Dendritic cell treated with granulocyte-macrophage colony-stimulating factor and Interleukin-4, amounts not matched to agents 40 ng/mL and 50 ng/mL, for 4 days (primary cell): ENCODE results near the gene XRCC4.
"Not testable (repeated sequence)": the region's sequence is repeated elsewhere in the genome, so short reads cannot be mapped to it uniquely, and the experiment has no call there.

Experiments
- H3K27ac Mint-ChIP-seq: one replicate; pipeline ENCODE4 v1.8.0; 2022; ENCODE audit warnings: mild to moderate bottlenecking, mixed read lengths
- H3K27me3 Mint-ChIP-seq: one replicate; pipeline ENCODE4 v1.8.0; 2022; ENCODE audit warnings: mild to moderate bottlenecking, mixed read lengths
- H3K36me3 Mint-ChIP-seq: one replicate; pipeline ENCODE4 v1.8.0; 2022; ENCODE audit warnings: low read depth, mixed read lengths
- H3K4me1 Mint-ChIP-seq: one replicate; pipeline ENCODE4 v1.8.0; 2022; ENCODE audit warnings: low read depth, mixed read lengths
- H3K4me3 Mint-ChIP-seq: one replicate; pipeline ENCODE4 v1.8.0; 2022; ENCODE audit warnings: mild to moderate bottlenecking, moderate library complexity, mixed read lengths
- H3K9me3 Mint-ChIP-seq: one replicate; pipeline ENCODE4 v1.8.0; 2022; ENCODE audit warnings: mixed read lengths
- intact Hi-C: fragments of 100-400 bp; cut with micrococcal nuclease; formaldehyde crosslinking; loops from one replicate; pipeline ENCODE4 v1.15.0; 2022

The XRCC4 gene

GRCh38 chr5:83256091-83256780 lies 178.9 kb downstream of the XRCC4 start:
- Mint-ChIP-seq H3K27ac (no peak overlapping the region), H3K36me3 (peaks cover 9% of the 10 kb centered on the region), H3K4me3 (no peak overlapping the region), H3K27me3 (no peaks in the 10 kb centered on the region), H3K9me3 (no peaks in the 10 kb centered on the region), H3K4me1 (peaks cover 8% of the 10 kb centered on the region)
- intact Hi-C loops, result no loop called here

DNA sequence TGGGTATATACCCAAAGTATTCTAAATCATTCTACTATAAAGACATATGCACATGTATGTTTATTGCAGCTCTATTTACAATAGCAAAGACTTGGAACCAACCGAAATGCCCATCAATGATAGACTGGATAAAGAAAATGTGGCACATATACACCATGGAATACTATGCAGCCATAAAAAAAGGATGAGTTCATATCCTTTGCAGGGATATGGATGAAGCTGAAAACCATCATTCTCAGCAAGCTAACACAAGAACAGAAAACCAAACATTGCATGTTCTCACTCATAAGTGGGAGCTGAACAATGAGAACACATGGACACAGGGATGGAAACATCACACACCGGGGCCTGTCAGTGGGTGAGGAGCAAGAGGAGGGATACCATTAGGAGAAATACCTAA lies 180.3 kb downstream of the XRCC4 start:
- H3K36me3 Mint-ChIP-seq, H3K27me3 Mint-ChIP-seq, H3K4me1 Mint-ChIP-seq, H3K9me3 Mint-ChIP-seq, H3K4me3 Mint-ChIP-seq, intact Hi-C loops, H3K27ac Mint-ChIP-seq: not testable (repeated sequence)

GRCh38 chr5:83265318-83265717 lies 188.0 kb downstream of the XRCC4 start:
- Mint-ChIP-seq H3K4me1 (peaks cover 4% of the 10 kb centered on the region), H3K9me3 (no peaks in the 10 kb centered on the region), H3K4me3 (no peak overlapping the region), H3K27me3 (no peaks in the 10 kb centered on the region), H3K36me3 (no peaks in the 10 kb centered on the region), H3K27ac (no peak overlapping the region)
- intact Hi-C loops, result no loop called here

GRCh38 chr5:83270311-83270710 lies 193.0 kb downstream of the XRCC4 start:
- Mint-ChIP-seq H3K4me3 (no peak overlapping the region), H3K27ac (peak overlapping the region; percentile 1), H3K36me3 (peaks cover 6% of the 10 kb centered on the region), H3K4me1 (peaks cover 16% of the 10 kb centered on the region), H3K9me3 (peaks cover 26% of the 10 kb centered on the region), H3K27me3 (no peaks in the 10 kb centered on the region)
- intact Hi-C loops, result no loop called here

- intact Hi-C loops, result no loop called here
- H3K27me3 Mint-ChIP-seq, result no peaks in the 10 kb centered on the region
Measured at GRCh38 chr5:83277154-83277553, 199.8 kb downstream of the XRCC4 start.

GRCh38 chr5:83277953-83278352 lies 200.6 kb downstream of the XRCC4 start:
- Mint-ChIP-seq H3K4me3 (no peak overlapping the region), H3K9me3 (peaks cover 27% of the 10 kb centered on the region), H3K27me3 (no peaks in the 10 kb centered on the region), H3K27ac (no peak overlapping the region), H3K36me3 (peaks cover 6% of the 10 kb centered on the region), H3K4me1 (peaks cover 2% of the 10 kb centered on the region)
- intact Hi-C loops, result no loop called here

More at GRCh38 chr5:83277154-83277553, 199.8 kb downstream of the XRCC4 start:
- H3K4me3 Mint-ChIP-seq, result no peak overlapping the region
- peaks cover 29% of the 10 kb centered on the region for H3K9me3 Mint-ChIP-seq
- peaks cover 9% of the 10 kb centered on the region for H3K4me1 Mint-ChIP-seq
- H3K27ac Mint-ChIP-seq, result no peak overlapping the region
- peaks cover 6% of the 10 kb centered on the region for H3K36me3 Mint-ChIP-seq

DNA sequence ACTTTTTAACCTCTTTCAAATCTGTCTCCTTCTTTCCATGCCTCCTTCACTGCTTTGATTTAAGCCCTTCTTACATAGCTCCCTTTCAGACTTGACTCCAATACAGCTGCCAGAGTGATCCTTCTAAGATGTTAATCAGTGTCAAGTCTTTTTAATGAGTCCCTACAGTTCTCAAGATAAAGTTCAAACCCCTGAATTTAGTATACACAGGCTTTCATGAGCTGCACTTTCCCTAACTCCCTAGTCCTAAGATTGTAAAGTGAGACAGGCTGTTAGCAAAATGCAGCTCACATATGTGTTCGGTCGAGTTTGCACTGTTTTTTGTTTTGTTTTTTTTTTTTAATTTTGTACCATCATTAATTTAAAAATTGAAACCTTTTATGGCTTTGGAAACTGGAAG lies 203.8 kb downstream of the XRCC4 start:
- Mint-ChIP-seq H3K4me1 (peaks cover 8% of the 10 kb centered on the region), H3K27me3 (no peaks in the 10 kb centered on the region), H3K9me3 (no peaks in the 10 kb centered on the region), H3K36me3 (no peaks in the 10 kb centered on the region), H3K4me3 (no peak overlapping the region), H3K27ac (no peak overlapping the region)
- intact Hi-C loops, result no loop called here

DNA sequence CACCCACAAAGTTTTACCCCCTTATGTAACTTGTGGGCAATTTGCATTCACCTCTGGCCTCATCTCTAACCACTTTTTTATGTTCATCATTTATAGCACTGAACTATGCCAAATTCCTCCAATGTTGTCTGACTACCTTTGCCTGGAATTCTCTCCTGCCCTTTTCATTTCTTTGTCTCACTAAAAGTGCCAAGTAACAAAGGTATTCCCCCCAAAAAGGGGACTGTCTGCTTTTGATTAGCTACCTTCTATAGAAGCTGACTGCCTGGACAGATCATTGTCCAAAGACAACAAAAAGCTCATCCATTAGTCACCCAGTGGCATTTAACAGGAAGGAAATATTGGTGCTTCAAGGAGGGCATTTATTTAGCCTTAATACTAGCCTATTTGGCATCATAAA lies 204.3 kb downstream of the XRCC4 start:
- H3K27me3 Mint-ChIP-seq, result no peaks in the 10 kb centered on the region
- H3K4me1 Mint-ChIP-seq, result peaks cover 8% of the 10 kb centered on the region
- no peak overlapping the region for H3K27ac Mint-ChIP-seq
- no peak overlapping the region for H3K4me3 Mint-ChIP-seq
- no peaks in the 10 kb centered on the region for H3K36me3 Mint-ChIP-seq
- intact Hi-C loops, result no loop called here
- no peaks in the 10 kb centered on the region for H3K9me3 Mint-ChIP-seq

DNA sequence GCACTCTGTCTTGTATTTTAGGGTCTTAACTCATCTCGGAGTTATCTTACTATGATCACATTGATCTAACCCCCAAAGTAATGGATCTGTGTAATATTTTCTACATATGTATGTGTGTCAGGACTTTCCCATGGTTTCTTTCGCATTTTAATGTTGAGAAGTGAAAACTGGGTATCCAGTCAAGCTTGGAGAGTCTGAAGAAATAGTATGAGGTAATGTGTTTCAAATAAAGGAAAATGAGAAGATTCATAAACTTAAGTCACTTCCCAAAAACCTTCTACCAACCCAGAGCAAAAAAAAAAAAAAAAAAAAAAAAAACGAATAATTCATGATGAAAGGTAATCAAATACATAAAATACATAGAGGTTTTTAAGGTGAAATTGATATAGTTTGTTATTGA lies 206.4 kb downstream of the XRCC4 start:
- Mint-ChIP-seq H3K4me1 (peaks cover 11% of the 10 kb centered on the region), H3K27ac (no peak overlapping the region), H3K9me3 (peaks cover 7% of the 10 kb centered on the region), H3K36me3 (peaks cover 4% of the 10 kb centered on the region), H3K4me3 (no peak overlapping the region), H3K27me3 (no peaks in the 10 kb centered on the region)
- intact Hi-C loops, result no loop called here

GRCh38 chr5:83285661-83286398 lies 208.5 kb downstream of the XRCC4 start:
- Mint-ChIP-seq H3K9me3 (peaks cover 19% of the 10 kb centered on the region), H3K4me3 (no peak overlapping the region), H3K27ac (no peak overlapping the region), H3K27me3 (no peaks in the 10 kb centered on the region), H3K36me3 (peaks cover 16% of the 10 kb centered on the region), H3K4me1 (peaks cover 11% of the 10 kb centered on the region)
- intact Hi-C loops, result no loop called here

- H3K9me3 Mint-ChIP-seq, result peaks cover 28% of the 10 kb centered on the region
- H3K27ac Mint-ChIP-seq, result no peak overlapping the region
- peaks cover 17% of the 10 kb centered on the region for H3K36me3 Mint-ChIP-seq
- no peaks in the 10 kb centered on the region for H3K27me3 Mint-ChIP-seq
- intact Hi-C loops, result no loop called here
- no peak overlapping the region for H3K4me3 Mint-ChIP-seq
- peaks cover 11% of the 10 kb centered on the region for H3K4me1 Mint-ChIP-seq
Measured at GRCh38 chr5:83294246-83294645, 216.9 kb downstream of the XRCC4 start.

- Mint-ChIP-seq H3K27me3 (no peaks in the 10 kb centered on the region), H3K36me3 (peaks cover 36% of the 10 kb centered on the region), H3K4me1 (peaks cover 10% of the 10 kb centered on the region), H3K27ac (no peak overlapping the region), H3K9me3 (peaks cover 55% of the 10 kb centered on the region), H3K4me3 (no peak overlapping the region)
- intact Hi-C loops, result no loop called here
Measured at GRCh38 chr5:83299353-83299752, 222.0 kb downstream of the XRCC4 start.

- intact Hi-C loops, result loop anchor here (5.0 kb wide), 1 partner anchor 61 kb away; no protein-coding TSS in a partner anchor
- Mint-ChIP-seq H3K4me1 (peaks cover 16% of the 10 kb centered on the region), H3K27me3 (no peaks in the 10 kb centered on the region), H3K27ac (peak overlapping the region; percentile 65), H3K36me3 (peaks cover 9% of the 10 kb centered on the region), H3K9me3 (peaks cover 18% of the 10 kb centered on the region), H3K4me3 (no peak overlapping the region)
Measured at GRCh38 chr5:83306572-83307241, 229.4 kb downstream of the XRCC4 start.

- intact Hi-C loops, result loop anchor here (5.0 kb wide), 1 partner anchor 160 kb away; the partner anchor contains the start of gene VCAN
- Mint-ChIP-seq H3K9me3 (peaks cover 18% of the 10 kb centered on the region), H3K4me3 (peak overlapping the region; percentile 13), H3K27ac (peak overlapping the region; percentile 74), H3K4me1 (peaks cover 15% of the 10 kb centered on the region), H3K27me3 (no peaks in the 10 kb centered on the region), H3K36me3 (peaks cover 7% of the 10 kb centered on the region)
Measured at GRCh38 chr5:83312663-83313062, 235.3 kb downstream of the XRCC4 start.
